Endothelial cell of umbilical vein (primary cell): ENCODE measurements around the gene NEMP2. TPM values are rescaled to one million over a fixed set of nuclear protein-coding genes. Genes with fewer than 3 reads are reported as not detected.

ENCODE experiments used
- BruUV-seq: library from RNA; stranded (reverse); fragments of 400-500 nt; replicated peaks from 2 replicates; lab custom pipeline; 2021; lab: Mats Ljungman, UMichigan
- CTCF ChIA-PET: fragments of 300-600, 350-600 bp; sonication (Branson Sonifier 250); formaldehyde crosslinking; loops from one replicate; lab custom pipeline; 2021; ENCODE audit warnings: antibody characterized with exemption, inconsistent platforms; lab: Charles Lee
- POLR2A ChIA-PET: fragments of 300-600, 350-600 bp; sonication (Branson Sonifier 250); formaldehyde crosslinking; loops from one replicate; lab custom pipeline; 2021; ENCODE audit warnings: antibody characterized with exemption, inconsistent platforms; lab: Charles Lee
- DNase-seq: peaks from one replicate; pipeline ENCODE4 v3.0.0-alpha.2; 2011; ENCODE audit warnings: low read depth, low spot score
- FAIRE-seq: peaks from 2 replicates; lab custom pipeline; 2011; peaks lifted over from hg19 to GRCh38; lab: Jason Lieb, UNC
- H2AFZ ChIP-seq: 2 replicates; pipeline ENCODE4 v1.6.0; 2012; ENCODE audit warnings: low read depth, low read length, control low read depth, inconsistent platforms
- H3K27ac ChIP-seq: 2 replicates; pipeline ENCODE4 v1.5.1; 2011; ENCODE audit warnings: low read depth, mild to moderate bottlenecking, control low read depth, low read length, moderate library complexity; ENCODE audit not compliant: insufficient read depth
- H3K27me3 ChIP-seq, 2 experiments: 2 replicates each; pipeline versions ENCODE4 v1.6.0 to v1.6.1; 2011; ENCODE audit warnings: low read length in 2 of 2, mixed read lengths in 1 of 2; ENCODE audit not compliant: control insufficient read depth in 2 of 2, insufficient read depth in 2 of 2
- H3K36me3 ChIP-seq, 2 experiments: 2 replicates in 1 of 2; 3 replicates in 1 of 2; pipeline ENCODE4 v1.5.1; 2011; ENCODE audit warnings: low read length in 2 of 2, mild to moderate bottlenecking in 1 of 2, moderate library complexity in 1 of 2; ENCODE audit not compliant: control insufficient read depth in 2 of 2, insufficient read depth in 2 of 2; ENCODE audit errors: extremely low read depth in 1 of 2
- H3K4me1 ChIP-seq: 3 replicates; pipeline ENCODE4 v1.5.1; 2011; ENCODE audit warnings: mild to moderate bottlenecking, low read length; ENCODE audit not compliant: control insufficient read depth, insufficient read depth; ENCODE audit errors: extremely low read depth
- H3K4me2 ChIP-seq: 2 replicates; pipeline ENCODE4 v1.6.1; 2011; ENCODE audit warnings: low read length, control low read depth, mixed read lengths; ENCODE audit not compliant: insufficient read depth
- H3K4me3 ChIP-seq, 3 experiments: fragments of 200-600 bp in 1 of 3; sonication (generic), shearing (Covaris generic) in 1 of 3; replicated peaks in 1 of 3; 2 replicates each; pipeline ENCODE4 v1.5.1; 2011 to 2016; ENCODE audit warnings: control low read depth in 3 of 3, low read length in 3 of 3, mild to moderate bottlenecking in 2 of 3, inconsistent platforms in 1 of 3, low read depth in 1 of 3, moderate library complexity in 1 of 3; ENCODE audit not compliant: insufficient read depth in 1 of 3
- H3K79me2 ChIP-seq: 2 replicates; pipeline ENCODE4 v1.6.0; 2012; ENCODE audit warnings: low read length, inconsistent platforms; ENCODE audit not compliant: control insufficient read depth, insufficient read depth
- H3K9ac ChIP-seq: replicated peaks from 2 replicates; pipeline ENCODE3; 2011; ENCODE audit warnings: low read length, control low read depth; ENCODE audit not compliant: insufficient read depth; ENCODE audit errors: extremely low read depth
- H3K9me1 ChIP-seq: replicated peaks from 3 replicates; pipeline ENCODE4 v1.6.0; 2011; ENCODE audit warnings: mild to moderate bottlenecking, low read length; ENCODE audit not compliant: control insufficient read depth, insufficient read depth; ENCODE audit errors: extremely low read depth
- H3K9me3 ChIP-seq: replicated peaks from 2 replicates; pipeline ENCODE4 v1.5.1; 2012; ENCODE audit warnings: low read length, inconsistent platforms; ENCODE audit not compliant: control insufficient read depth, insufficient read depth
- H4K20me1 ChIP-seq: replicated peaks from 2 replicates; pipeline ENCODE3; 2011; ENCODE audit warnings: mild to moderate bottlenecking, low read length; ENCODE audit not compliant: control insufficient read depth, insufficient read depth; ENCODE audit errors: extremely low read depth
- GATA2 ChIP-seq: IDR thresholded peaks from 2 replicates; pipeline ENCODE4 v1.7.0; 2011; ENCODE audit warnings: low read depth, mild to moderate bottlenecking, moderate library complexity, mixed read lengths, low read length; ENCODE audit not compliant: insufficient read length, insufficient read depth
- MYC ChIP-seq: IDR thresholded peaks from one replicate; pipeline ENCODE4 v1.6.1; 2011; ENCODE audit warnings: mild to moderate bottlenecking, low read depth, low read length
- POLR2AphosphoS5 ChIP-seq: IDR thresholded peaks from 2 replicates; pipeline ENCODE4 v1.6.1; 2012; ENCODE audit warnings: low read depth, mild to moderate bottlenecking, control low read depth, low read length, moderate library complexity; ENCODE audit not compliant: insufficient read depth
- dilution Hi-C: fragments of 300-500 bp; cut with MboI; formaldehyde crosslinking; loops from one replicate; pipeline ENCODE4 v1.15.0; 2019; ENCODE audit warnings: low sequenced_read_pairs; ENCODE audit not compliant: extremely low pct_ligation_motif_present
- intact Hi-C: fragments of 100-400 bp; cut with micrococcal nuclease; formaldehyde crosslinking; loops from one replicate; pipeline ENCODE4 v1.10.0; 2022
- polyA plus RNA-seq, 4 experiments: library from polyadenylated mRNA; depleted of rRNA in 3 of 4; stranded (reverse) in 3 of 4; unstranded in 1 of 4; fragments of >200 nt; gene quantifications; 2 replicates each; pipeline versions ENCODE4 v1.2.1 to v1.2.3, GENCODE V29; 2011 to 2012; ENCODE audit warnings: missing spikeins in 1 of 4
- total RNA-seq: library from RNA; stranded (reverse); gene quantifications from 2 replicates; pipeline ENCODE4 v1.2.3, GENCODE V29; 2021
- TF ChIP-seq, protein P1 (sequence below), 2 donors: IDR thresholded peaks; 1 replicate in 1 of 2; 2 replicates in 1 of 2; pipeline ENCODE4 v1.5.1; 2011; ENCODE audit warnings: low read length in 2 of 2, mild to moderate bottlenecking in 2 of 2, moderate library complexity in 2 of 2, control low read depth in 1 of 2, inconsistent platforms in 1 of 2, low read depth in 1 of 2; ENCODE audit not compliant: insufficient read depth in 1 of 2; ENCODE audit errors: extremely low read depth in 1 of 2
- TF ChIP-seq, protein P2 (sequence below): IDR thresholded peaks from 2 replicates; pipeline ENCODE4 v1.6.1; 2011; ENCODE audit not compliant: insufficient read depth, insufficient read length

Gene NEMP2
- total and polyA plus RNA-seq, 2 donors (not counting 3 experiments of a cell fraction or from before 2014, with no cell fraction given): 3.1 to 8.4 TPM

DNA sequence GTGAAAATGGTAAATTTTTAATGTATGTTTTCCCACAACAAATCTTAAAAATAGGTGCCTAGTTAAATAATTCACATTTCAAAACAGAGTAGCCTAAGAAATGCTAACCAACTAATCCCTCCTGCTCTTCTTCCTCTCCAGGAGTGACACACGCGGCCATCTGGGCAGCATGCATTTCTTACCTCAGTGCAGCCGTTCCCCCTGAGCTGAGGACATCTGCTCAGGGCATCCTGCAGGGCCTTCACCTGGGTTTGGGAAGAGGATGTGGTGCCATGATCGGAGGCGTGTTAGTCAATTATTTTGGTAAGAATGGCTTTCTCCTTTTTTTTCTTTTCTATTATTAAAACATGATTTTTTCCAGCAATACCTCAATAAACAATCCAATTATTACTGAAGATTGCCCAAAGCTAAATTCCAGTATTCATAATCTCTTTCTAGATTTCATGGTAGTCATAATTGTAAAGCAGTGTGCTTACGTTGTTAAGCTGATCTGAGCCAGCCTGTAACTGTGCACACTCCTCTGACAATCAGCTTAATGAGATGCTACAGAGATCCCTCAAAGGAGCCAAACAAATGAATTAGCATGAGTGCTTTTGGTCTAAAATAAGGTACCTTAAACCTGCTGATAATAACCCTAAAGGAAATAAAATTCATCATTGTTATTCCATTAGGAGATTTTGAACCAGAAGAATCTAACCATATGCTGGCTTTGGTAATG, 45.8 kb downstream of the NEMP2 start:
- Histone ChIP-seq H3K79me2 (no peaks in the 10 kb centered on the region), H3K4me3 (no peak overlapping the region), H3K36me3 (no peaks in the 10 kb centered on the region), H3K4me2 (no peak overlapping the region), H2AFZ (no peak overlapping the region), H4K20me1 (no peaks in the 10 kb centered on the region), H3K4me1 (no peaks in the 10 kb centered on the region), H3K27me3 (no peaks in the 10 kb centered on the region), H3K9ac (no peak overlapping the region), H3K9me1 (no peaks in the 10 kb centered on the region), H3K9me3 (no peaks in the 10 kb centered on the region), H3K27ac (no peak overlapping the region)
- POLR2A ChIA-PET: no interaction called here
- FAIRE-seq: no peak
- dilution Hi-C loops: no loop called here
- CTCF ChIA-PET: interaction anchor here (1.1 kb wide), 1 partner anchor 8 kb away, joined by 5 read pairs; no protein-coding TSS in a partner anchor
- BruUV-seq: no TSS peak
- TF ChIP-seq POLR2AphosphoS5 (no peak), MYC (no peak), GATA2 (no peak)
- TF ChIP-seq, protein P1, sequence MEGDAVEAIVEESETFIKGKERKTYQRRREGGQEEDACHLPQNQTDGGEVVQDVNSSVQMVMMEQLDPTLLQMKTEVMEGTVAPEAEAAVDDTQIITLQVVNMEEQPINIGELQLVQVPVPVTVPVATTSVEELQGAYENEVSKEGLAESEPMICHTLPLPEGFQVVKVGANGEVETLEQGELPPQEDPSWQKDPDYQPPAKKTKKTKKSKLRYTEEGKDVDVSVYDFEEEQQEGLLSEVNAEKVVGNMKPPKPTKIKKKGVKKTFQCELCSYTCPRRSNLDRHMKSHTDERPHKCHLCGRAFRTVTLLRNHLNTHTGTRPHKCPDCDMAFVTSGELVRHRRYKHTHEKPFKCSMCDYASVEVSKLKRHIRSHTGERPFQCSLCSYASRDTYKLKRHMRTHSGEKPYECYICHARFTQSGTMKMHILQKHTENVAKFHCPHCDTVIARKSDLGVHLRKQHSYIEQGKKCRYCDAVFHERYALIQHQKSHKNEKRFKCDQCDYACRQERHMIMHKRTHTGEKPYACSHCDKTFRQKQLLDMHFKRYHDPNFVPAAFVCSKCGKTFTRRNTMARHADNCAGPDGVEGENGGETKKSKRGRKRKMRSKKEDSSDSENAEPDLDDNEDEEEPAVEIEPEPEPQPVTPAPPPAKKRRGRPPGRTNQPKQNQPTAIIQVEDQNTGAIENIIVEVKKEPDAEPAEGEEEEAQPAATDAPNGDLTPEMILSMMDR (IDR thresholded peaks at IDR 0.05; ENCODE audit: extremely low read depth in 1 of 2, insufficient read depth in 1 of 2, low read depth in 1 of 2, low read length in 2 of 2): no peak
- TF ChIP-seq, protein P2, sequence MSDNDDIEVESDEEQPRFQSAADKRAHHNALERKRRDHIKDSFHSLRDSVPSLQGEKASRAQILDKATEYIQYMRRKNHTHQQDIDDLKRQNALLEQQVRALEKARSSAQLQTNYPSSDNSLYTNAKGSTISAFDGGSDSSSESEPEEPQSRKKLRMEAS: no peak
- no peak for DNase-seq
- intact Hi-C loops: no loop called here
